Fibroblast of lung (primary cell): ENCODE measurements around the gene NPHP4. TPM values are rescaled to one million over a fixed set of nuclear protein-coding genes. Genes with fewer than 3 reads are reported as not detected.

Experiments
- DNase-seq, 2 donors: peaks; one replicate each; pipeline versions ENCODE4 v3.0.0 to v3.0.0-alpha.2; 2010; ENCODE audit warnings: low read depth in 2 of 2
- H2AFZ ChIP-seq: 2 replicates; pipeline ENCODE4 v1.5.1; 2012; ENCODE audit warnings: low read length, control low read depth, inconsistent platforms
- H3K27ac ChIP-seq: 2 replicates; pipeline ENCODE4 v1.5.1; 2011; ENCODE audit warnings: low read length, control low read depth; ENCODE audit not compliant: insufficient read depth
- H3K27me3 ChIP-seq: 2 replicates; pipeline ENCODE4 v1.5.1; 2011; ENCODE audit warnings: mild to moderate bottlenecking, low read length; ENCODE audit not compliant: control insufficient read depth, insufficient read depth
- H3K36me3 ChIP-seq: 2 replicates; pipeline ENCODE4 v1.5.1; 2011; ENCODE audit warnings: low read length; ENCODE audit not compliant: control insufficient read depth, insufficient read depth
- H3K4me1 ChIP-seq: 2 replicates; pipeline ENCODE4 v1.5.1; 2011; ENCODE audit warnings: low read length; ENCODE audit not compliant: control insufficient read depth, insufficient read depth; ENCODE audit errors: extremely low read depth
- H3K4me2 ChIP-seq: 2 replicates; pipeline ENCODE4 v1.5.1; 2011; ENCODE audit warnings: low read length, control low read depth; ENCODE audit not compliant: insufficient read depth; ENCODE audit errors: extremely low read depth
- H3K4me3 ChIP-seq, 4 experiments: fragments of 200-600 bp in 1 of 4; sonication (generic) in 1 of 4; replicated peaks in 1 of 4; 2 replicates each; pipeline ENCODE4 v1.5.1; 2011 to 2016; ENCODE audit warnings: low read length in 4 of 4, low read depth in 3 of 4, mild to moderate bottlenecking in 3 of 4, control low read depth in 2 of 4, inconsistent platforms in 1 of 4, mixed read lengths in 1 of 4; ENCODE audit not compliant: insufficient read depth in 1 of 4; ENCODE audit errors: control extremely low read depth in 1 of 4
- H3K79me2 ChIP-seq: 2 replicates; pipeline ENCODE4 v1.5.1; 2012; ENCODE audit warnings: mild to moderate bottlenecking, low read length, inconsistent platforms; ENCODE audit not compliant: control insufficient read depth, insufficient read depth
- H3K9ac ChIP-seq: 2 replicates; pipeline ENCODE4 v1.5.1; 2011; ENCODE audit warnings: mild to moderate bottlenecking, low read length, control low read depth; ENCODE audit not compliant: insufficient read depth
- H3K9me3 ChIP-seq: 2 replicates; pipeline ENCODE4 v1.5.1; 2012; ENCODE audit warnings: low read depth, low read length; ENCODE audit not compliant: control insufficient read depth, insufficient read depth
- H4K20me1 ChIP-seq: 2 replicates; pipeline ENCODE4 v1.5.1; 2011; ENCODE audit warnings: low read length; ENCODE audit not compliant: control insufficient read depth, insufficient read depth; ENCODE audit errors: extremely low read depth
- EZH2 ChIP-seq: IDR thresholded peaks from 2 replicates; pipeline ENCODE4 v1.5.1; 2012; ENCODE audit warnings: low read length, control low read depth, mild to moderate bottlenecking; ENCODE audit errors: missing control alignments
- polyA plus RNA-seq, 2 donors: library from polyadenylated mRNA; depleted of rRNA in 1 of 2; stranded (reverse) in 1 of 2; unstranded in 1 of 2; fragments of >200 nt; gene quantifications; 2 replicates each; pipeline ENCODE4 v1.2.1, GENCODE V29; 2011 to 2012; ENCODE audit warnings: missing spikeins in 1 of 2
- total RNA-seq: library from RNA; depleted of rRNA; stranded (reverse); fragments of >200 nt; gene quantifications from 2 replicates; pipeline ENCODE4 v1.2.1, GENCODE V29; 2014
- TF ChIP-seq, protein P1 (sequence below), 2 donors: IDR thresholded peaks in 1 of 2; conservative IDR thresholded peaks in 1 of 2; 1 replicate in 1 of 2; 2 replicates in 1 of 2; pipeline ENCODE4 v1.5.1; 2011 to 2012; ENCODE audit warnings: low read length in 2 of 2, control low read depth in 1 of 2, inconsistent platforms in 1 of 2, low read depth in 1 of 2, mild to moderate bottlenecking in 1 of 2

NPHP4 gene
- total and polyA plus RNA-seq, 2 donors (not counting 1 experiment from before 2014, with no cell fraction given), result 1.5 to 4.0 TPM

GRCh38 chr1:6030547-6031261 lies 38.5 kb upstream of the NPHP4 start:
- no peak overlapping the region for H3K4me3 ChIP-seq
- no peaks in the 10 kb centered on the region for H3K9me3 ChIP-seq
- no peak overlapping the region for H3K27ac ChIP-seq
- H3K79me2 ChIP-seq, result no peaks in the 10 kb centered on the region
- H3K4me2 ChIP-seq, result no peak overlapping the region
- no peak for DNase-seq
- no peaks in the 10 kb centered on the region for H3K4me1 ChIP-seq
- H3K27me3 ChIP-seq, result no peaks in the 10 kb centered on the region
- H3K36me3 ChIP-seq, result no peaks in the 10 kb centered on the region
- no peak for TF ChIP-seq EZH2
- TF ChIP-seq, protein P1, sequence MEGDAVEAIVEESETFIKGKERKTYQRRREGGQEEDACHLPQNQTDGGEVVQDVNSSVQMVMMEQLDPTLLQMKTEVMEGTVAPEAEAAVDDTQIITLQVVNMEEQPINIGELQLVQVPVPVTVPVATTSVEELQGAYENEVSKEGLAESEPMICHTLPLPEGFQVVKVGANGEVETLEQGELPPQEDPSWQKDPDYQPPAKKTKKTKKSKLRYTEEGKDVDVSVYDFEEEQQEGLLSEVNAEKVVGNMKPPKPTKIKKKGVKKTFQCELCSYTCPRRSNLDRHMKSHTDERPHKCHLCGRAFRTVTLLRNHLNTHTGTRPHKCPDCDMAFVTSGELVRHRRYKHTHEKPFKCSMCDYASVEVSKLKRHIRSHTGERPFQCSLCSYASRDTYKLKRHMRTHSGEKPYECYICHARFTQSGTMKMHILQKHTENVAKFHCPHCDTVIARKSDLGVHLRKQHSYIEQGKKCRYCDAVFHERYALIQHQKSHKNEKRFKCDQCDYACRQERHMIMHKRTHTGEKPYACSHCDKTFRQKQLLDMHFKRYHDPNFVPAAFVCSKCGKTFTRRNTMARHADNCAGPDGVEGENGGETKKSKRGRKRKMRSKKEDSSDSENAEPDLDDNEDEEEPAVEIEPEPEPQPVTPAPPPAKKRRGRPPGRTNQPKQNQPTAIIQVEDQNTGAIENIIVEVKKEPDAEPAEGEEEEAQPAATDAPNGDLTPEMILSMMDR (conservative IDR thresholded peaks at IDR 0.05 in 1 of 2, IDR thresholded peaks at IDR 0.05 in 1 of 2; ENCODE audit: low read depth in 1 of 2, low read length in 2 of 2), result no peak
- H2AFZ ChIP-seq, result no peak overlapping the region
- no peaks in the 10 kb centered on the region for H4K20me1 ChIP-seq
- H3K9ac ChIP-seq, result no peak overlapping the region

- Histone ChIP-seq H4K20me1 (no peaks in the 10 kb centered on the region), H2AFZ (no peak overlapping the region), H3K4me3 (no peak overlapping the region), H3K27me3 (no peaks in the 10 kb centered on the region), H3K4me2 (no peak overlapping the region), H3K9me3 (no peaks in the 10 kb centered on the region), H3K27ac (no peak overlapping the region), H3K4me1 (no peaks in the 10 kb centered on the region), H3K36me3 (no peaks in the 10 kb centered on the region), H3K79me2 (no peaks in the 10 kb centered on the region), H3K9ac (no peak overlapping the region)
- DNase-seq, result no peak
- no peak for TF ChIP-seq EZH2
- TF ChIP-seq, protein P1 (conservative IDR thresholded peaks at IDR 0.05 in 1 of 2, IDR thresholded peaks at IDR 0.05 in 1 of 2; ENCODE audit: low read depth in 1 of 2, low read length in 2 of 2), result no peak
These were observed 37.9 kb upstream of the NPHP4 start for GRCh38 chr1:6030132-6030531.

DNA sequence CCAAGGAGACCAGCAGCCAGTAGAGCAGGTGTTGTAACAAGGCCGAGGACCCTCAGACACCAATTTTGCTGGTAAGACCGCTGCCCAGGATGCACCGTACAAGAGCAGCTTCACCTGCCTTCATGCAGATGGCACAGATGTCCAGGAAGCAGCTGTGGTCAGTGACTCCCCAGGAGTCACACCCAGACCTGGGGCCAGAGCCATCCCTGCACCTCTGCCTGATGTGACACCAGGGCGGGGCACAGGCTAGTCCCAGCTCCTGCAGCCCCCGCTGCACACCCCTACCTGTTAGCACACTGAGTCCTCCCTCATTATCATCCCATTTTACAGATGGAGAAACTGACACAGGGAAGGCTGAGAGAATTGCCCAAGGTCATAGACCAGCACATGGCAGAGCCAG lies 37.1 kb upstream of the NPHP4 start:
- Histone ChIP-seq H3K9ac (no peak overlapping the region), H3K27me3 (no peaks in the 10 kb centered on the region), H2AFZ (no peak overlapping the region), H3K4me2 (no peak overlapping the region), H3K27ac (no peak overlapping the region), H3K4me3 (no peak overlapping the region), H3K79me2 (no peaks in the 10 kb centered on the region), H3K4me1 (no peaks in the 10 kb centered on the region), H3K36me3 (no peaks in the 10 kb centered on the region), H3K9me3 (no peaks in the 10 kb centered on the region), H4K20me1 (no peaks in the 10 kb centered on the region)
- TF ChIP-seq, protein P1 (conservative IDR thresholded peaks at IDR 0.05 in 1 of 2, IDR thresholded peaks at IDR 0.05 in 1 of 2; ENCODE audit: low read depth in 1 of 2, low read length in 2 of 2), result no peak
- TF ChIP-seq EZH2, result no peak
- DNase-seq, result no peak
